GM18517 (cell line): ENCODE data around the gene CAMK4.

Experiments used
- ATAC-seq: cut with Tn5 transposase; IDR thresholded peaks from one replicate; pipeline ENCODE4 v1.9.1; 2021; ENCODE audit warnings: mild to moderate bottlenecking, moderate library complexity; ENCODE audit not compliant: unreplicated experiment

The CAMK4 gene

DNA sequence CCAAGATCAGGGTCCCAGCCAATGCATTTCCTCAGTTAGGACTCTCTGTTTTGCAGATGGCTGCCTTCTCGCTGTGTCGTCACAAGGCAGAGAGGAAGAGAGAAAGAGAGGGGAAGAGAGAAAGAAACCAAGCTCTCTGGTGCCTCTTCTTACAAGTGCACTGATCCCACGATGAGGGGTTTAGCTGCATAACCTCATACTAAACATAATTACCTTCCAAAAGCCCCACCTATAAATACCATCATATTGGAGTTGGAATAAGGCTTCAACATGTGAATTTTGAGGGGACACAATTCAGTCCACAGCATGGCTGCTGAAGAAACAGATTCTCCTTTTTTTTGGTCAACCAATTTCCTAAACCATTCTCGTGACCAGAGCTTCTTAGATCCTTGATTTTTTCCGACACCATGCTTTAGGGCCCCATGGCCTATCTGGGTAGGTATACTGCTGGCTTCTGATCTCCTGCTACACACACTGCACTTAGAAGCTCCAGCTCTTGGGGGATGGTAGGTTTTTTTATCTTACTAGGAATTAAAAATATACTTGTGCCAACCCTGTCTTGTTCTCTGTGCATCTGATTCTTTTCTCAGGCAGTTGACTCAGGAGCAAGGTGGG lies 5.1 kb downstream of the CAMK4 start:
- no peak for ATAC-seq

DNA sequence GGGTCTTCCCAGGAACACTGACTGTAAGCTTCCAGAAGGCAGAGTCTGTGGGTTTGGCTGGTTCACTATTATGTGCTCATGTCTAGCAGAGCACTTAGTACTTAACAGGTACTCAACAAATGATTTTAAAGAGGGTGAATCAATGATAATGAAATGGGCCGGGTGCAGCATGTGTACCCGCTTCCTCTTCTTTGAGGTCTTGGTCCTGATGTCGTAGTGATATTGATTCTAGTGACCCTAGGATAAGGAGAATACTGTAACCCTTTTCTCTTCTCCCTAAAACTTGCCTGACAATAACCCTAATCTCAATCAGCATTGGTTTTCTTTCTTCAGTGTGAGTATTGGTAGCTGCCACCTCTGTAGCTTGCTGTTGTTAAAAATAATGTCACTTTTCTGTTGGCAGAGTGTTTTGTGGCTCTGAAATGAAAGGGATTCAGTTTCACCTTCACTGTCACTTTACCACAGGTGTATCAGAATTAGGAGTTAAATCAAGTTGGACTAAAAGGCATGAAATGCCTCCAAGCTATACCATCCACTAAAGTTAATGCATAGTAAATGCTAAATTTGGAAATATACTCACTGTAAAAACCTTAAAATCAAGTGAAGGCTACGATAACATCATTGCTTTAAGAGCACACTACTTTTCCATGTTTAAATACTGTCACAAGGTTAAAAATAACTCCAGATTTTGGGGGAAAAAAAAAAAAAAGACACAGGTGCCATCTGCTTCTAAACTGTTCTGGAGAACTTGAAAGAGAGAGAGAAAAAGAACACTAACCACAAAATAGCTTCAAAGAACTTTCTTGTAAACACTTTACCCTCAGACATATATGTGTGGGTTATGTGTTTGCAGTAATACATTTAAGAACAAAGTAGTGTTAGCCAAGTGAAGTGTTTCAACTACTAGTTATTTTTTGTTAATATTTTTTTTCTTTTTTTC lies 6.0 kb downstream of the CAMK4 start:
- ATAC-seq = peak; percentile 44

DNA sequence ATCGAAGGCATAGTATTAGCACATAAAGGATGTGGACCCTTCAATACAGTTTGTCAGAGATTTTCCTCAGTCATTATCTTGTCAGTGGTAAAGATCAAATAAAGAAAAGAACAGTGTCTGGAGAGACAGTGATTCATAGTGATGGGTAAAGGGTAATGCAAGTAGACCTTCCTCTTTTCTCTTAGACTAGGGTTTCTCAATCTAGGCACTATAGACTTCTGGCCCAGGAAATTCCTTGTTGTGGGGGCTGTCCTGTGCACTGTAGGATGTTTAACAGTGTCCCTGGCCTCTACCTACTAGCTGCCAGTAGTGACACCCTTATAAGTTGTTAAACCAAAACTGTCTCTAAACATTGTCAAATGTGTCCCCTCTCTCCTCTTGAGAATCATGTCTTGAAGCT lies 6.9 kb downstream of the CAMK4 start:
- no peak for ATAC-seq

DNA sequence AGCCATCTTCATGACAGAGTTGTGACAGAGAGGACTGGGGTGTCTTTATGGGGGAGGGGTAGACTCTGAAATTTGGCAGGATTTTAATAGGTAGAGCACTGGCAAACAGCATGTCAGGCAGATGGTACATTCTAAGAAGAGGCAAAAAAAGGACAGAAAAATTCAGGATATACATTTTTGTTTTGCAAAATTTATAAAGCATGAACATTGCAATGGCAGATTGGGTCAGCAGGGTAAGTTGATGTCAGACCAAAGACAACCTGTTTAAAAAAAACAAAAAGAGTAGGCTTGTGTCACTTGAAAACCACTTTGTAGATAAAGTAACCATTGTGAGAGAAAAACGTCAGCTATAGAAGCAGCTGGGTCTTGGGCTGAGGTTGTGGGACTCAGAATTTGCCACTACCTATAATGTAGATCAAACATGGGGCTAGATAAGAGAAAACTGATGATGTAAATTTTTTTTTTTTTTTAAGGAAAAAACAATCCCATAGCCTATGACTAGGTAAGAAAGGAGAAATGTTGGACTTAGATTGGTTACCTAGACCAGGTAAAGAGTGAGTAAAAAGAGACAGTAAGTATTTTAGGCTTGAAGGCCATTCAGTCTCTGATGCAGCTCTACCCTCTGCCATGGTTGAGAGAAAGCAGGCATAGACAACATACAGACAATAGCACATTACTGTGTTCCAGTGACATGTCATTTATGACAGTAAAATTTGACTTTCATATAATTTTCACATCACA lies 8.3 kb downstream of the CAMK4 start:
- ATAC-seq = no peak

DNA sequence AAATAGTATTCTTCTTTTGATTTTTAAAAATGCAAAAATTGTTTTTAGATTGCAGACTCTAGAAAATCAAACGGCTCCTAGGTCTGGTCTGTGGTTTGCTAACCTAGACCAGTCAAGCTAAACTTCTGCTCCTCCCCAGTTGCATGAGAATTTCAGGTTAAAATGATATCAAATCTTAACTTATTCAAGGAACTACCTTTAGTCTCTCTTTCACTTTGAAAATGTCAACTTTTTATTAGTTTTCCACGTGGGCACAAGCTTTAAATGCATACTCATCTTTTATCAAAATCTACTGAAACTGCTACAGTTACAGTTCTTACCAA lies 8.8 kb downstream of the CAMK4 start:
- no peak for ATAC-seq

DNA sequence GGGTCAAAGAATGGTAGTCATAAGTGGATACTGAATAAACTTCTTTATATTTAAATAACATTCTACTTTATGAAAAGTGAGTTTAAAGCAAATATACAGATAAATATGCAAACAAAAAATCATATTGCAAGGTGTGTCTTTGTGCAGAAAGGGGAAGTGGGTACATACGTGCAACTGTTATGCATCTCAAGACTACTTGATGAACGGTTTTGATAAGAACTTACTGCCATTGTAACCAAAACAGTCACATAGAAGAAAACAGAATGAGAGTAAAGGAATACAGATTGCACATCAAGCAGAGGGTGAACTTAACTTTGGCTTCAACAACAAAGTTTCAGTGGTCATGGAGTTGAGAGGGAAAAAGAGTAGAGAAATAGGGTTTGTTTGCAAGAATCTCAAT lies 9.9 kb downstream of the CAMK4 start:
- ATAC-seq = no peak

DNA sequence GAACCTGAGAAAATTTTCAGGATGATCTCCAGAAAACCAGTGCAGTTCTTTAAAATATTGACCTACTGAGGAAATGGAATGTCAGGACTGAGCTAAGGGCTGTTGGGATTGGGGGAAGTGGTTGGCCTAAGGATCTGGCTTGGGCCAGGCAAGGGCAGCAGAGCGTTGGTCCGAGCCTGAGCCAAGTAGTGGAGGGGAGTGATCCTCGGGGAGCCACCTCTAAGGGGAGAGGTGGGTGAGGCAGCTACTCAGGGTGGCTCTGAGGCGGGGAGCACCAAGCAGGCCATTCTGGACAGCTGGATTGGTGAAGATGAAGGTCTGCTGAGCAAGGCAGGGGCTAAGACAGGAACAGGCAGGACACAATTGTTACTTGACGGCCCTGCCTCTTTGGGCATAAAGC lies 11.5 kb downstream of the CAMK4 start:
- ATAC-seq = no peak

DNA sequence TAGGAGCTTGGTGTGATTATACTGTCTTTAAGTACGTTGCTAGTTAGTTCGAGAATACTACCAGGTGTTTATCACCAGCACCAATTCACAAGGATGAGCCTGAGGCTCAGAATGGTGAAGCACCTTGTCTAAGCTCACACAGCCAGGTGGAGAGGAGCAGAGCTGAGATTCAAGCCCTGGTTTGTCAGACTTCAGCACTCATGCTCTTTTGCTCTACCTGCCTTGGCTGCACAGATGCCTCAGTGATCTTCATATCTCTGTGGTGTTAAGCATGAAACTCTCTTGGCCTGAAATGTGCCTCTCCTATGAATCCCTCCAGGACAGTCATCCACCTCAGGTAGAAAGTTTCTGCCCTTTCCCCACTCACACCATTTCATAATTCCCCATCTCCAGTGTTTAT lies 12.2 kb downstream of the CAMK4 start:
- ATAC-seq = no peak

DNA sequence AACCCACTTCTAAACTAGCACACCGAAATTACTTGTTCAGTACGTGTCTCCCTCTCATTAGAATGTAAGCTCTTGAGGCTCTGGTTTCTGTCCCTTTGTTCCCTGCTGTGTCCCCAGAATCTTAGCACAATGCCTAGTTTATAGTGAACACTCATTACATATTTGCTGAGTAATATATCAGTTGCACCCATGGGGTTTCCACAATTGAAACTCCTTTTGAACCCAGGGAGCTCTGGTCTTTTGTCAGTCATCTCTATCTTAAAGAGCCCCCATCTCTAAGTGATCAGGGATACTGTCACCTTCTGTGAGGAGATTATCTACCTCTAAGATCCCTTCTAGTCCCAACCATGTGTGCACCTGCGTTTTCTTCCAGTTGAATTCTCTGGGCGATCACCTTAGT lies 12.8 kb downstream of the CAMK4 start:
- ATAC-seq = no peak

DNA sequence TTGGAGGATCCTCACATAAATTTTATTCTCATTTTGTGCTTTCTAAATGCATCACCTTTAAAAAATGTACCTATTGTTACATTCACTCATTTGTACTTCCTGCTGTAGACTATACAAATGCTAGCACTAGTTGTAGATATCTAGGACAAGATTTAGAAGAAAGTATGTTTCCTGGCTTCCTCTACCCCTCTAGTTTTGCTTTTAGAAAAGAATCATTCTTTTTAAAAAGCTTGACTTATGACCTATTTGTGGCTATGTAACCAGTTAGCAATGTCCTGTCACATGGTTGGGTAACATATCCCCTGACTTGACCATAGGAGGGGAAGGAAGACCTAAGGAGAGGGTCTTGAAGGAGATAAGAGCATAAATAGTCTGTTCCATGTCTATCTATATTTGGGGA lies 13.3 kb downstream of the CAMK4 start:
- ATAC-seq = no peak

DNA sequence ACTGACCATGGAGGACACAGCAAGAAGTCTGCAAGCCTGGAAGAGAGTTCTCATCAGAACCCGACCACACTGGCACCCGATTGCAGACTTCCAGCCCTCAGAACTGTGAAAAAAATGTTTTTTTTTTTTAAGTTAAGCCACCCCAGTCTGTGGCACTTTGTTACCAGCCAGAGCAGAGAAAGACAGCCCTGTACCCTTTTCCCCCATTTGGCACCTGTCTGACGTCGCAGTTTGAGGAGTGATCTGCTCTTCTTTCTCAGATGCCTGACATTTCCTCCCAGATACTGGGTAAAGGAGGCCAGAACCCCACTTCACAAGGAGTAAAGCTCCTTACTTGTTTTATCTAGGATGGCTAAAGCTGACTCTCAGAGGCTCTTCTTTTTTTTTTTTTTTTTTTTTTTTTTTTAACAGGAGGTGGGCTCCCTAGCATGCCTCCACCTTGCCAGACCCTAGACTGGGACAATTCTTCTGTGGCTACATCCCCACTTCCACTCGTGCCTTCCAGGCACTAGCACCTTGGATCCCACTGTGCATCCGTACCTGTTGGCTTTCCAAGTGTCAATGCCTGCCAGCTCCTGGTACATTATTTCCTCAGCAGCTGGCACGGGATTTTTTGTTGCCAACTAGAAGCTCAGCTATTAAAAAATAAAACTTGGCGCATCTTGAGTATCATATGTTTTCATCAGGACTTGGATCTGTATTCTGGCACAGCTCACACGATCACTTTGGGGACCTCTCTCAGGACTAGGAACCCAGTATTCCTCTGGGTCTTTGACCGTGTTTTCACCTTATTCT lies 14.4 kb downstream of the CAMK4 start:
- no peak for ATAC-seq

DNA sequence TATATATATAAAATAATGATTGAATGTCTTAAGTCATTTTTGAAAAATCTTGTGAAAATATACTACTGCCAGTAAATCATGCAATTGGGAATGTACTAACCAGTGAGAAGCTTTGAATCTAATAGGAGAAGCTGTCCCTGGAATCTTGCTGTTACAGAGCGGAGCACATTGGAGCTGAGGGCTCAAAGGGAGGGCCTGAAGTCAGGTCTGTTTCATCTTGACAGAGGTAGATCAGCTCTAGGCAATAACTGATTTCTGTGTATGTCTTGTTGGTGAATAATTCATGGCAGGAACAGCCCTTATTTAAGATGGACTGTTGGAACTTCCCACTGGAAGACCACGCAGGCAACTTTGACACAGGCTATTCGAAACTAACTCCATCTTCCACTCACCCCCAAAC lies 17.5 kb downstream of the CAMK4 start:
- ATAC-seq = no peak

DNA sequence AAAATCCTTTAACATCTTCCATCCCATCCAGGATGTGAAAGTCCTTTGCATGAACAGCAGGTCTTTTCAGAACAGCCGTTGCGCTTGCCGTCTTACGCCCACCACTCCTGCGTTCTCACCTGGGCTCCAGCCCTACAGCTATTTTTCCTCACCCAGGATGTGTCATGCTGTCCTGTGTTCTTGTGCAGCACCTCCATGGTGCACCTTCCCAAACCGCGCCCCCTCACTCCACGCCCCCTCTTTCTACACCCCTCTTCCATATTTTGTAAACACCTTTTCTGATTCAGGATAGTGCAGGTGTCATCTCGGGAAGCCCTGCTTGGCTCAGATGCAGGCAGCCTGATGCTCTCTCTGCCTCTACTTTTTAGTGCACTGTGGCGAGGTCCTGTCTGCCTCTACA lies 18.4 kb downstream of the CAMK4 start:
- no peak for ATAC-seq

DNA sequence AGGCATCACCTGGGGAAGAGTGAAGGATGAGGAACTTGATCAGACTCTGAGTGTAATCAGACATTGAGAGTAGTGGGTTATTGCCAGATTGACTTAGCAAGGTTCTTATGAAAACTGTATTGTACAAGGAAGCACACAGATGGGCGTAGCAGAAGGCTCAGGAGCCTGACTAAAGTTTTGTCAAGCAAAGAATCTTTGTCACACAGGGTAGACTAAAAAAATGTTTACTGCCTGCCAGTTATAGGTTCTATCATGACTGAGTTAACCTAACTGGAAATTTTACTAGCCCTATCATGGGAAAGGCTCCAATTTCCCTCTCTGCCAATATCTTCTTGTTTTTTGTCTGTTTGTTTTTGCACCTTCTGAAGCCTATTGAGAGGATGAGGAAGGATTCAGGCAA lies 19.1 kb downstream of the CAMK4 start:
- no peak for ATAC-seq

DNA sequence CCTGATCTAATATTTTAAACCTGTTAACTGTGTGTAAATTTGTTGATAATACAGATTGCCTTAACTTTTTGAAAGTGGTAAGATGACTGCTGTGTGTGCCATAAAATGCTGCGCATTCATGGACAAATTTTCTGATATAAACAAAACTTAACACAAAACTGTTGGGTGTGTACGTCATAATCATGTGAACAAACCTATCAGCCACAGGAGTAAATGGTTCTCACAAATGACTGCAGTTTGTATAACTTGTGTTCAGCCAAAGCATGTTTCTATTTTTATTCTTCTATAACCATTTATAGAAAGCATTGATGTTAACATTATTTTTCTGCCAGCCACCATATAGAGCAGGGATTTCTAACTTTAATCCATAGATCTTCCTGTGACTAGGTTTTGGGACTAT lies 21.5 kb downstream of the CAMK4 start:
- ATAC-seq = no peak

DNA sequence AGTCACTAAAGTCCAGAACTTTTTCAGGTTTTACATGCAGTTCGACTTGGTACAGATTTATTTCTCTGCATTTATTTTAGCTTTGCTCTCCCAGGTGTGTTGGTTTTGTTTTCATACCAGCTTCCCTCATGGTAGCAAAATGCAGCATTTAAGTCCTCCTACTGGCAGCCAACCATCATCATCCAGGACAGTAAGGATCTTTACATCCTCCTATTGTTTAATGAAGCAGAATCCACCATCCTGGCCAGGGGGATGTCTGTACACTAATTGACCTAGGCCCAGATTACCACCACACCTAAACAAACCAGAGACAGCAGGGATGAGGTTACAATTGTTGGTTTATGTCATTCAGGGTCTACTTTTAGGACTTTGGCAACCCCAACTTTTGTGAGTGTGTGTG lies 22.3 kb downstream of the CAMK4 start:
- no peak for ATAC-seq

DNA sequence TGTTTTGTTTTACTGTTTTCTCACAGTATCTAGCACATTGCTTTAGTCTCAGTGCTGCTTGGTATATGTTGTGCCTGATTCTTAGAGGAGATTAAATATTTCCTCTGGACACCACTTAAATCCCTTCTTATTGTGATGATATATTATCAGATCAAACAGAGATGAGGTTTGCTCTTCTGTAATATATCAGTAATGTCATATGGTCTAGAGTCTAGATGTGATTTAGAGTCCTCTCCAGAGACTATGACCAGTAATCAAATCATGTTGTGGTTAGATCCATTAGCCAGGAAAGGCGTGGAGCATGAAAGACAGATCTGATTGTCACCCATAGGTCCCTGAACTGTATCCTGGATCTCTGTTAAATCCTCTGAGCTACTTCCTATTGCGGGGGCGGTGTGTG lies 24.4 kb downstream of the CAMK4 start:
- ATAC-seq = no peak

DNA sequence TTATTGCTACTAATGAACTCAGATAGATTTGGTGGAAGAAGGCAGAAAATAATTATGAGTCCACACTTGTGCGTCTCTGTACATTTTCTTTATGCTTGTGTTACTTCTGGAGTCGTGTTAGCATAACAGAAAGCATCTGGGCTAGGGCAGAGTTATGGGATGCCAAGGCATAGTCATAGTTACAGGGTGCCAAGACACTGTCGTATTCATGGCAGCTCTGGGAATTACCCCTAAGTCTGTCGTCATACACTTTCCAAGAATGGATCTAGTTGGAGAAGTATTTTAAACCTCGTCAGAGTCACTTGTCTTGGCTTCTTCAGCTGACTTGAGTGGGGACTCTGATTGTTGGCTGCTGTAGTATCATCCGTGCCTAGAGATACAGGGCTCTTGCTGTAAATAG lies 27.7 kb downstream of the CAMK4 start:
- no peak for ATAC-seq

DNA sequence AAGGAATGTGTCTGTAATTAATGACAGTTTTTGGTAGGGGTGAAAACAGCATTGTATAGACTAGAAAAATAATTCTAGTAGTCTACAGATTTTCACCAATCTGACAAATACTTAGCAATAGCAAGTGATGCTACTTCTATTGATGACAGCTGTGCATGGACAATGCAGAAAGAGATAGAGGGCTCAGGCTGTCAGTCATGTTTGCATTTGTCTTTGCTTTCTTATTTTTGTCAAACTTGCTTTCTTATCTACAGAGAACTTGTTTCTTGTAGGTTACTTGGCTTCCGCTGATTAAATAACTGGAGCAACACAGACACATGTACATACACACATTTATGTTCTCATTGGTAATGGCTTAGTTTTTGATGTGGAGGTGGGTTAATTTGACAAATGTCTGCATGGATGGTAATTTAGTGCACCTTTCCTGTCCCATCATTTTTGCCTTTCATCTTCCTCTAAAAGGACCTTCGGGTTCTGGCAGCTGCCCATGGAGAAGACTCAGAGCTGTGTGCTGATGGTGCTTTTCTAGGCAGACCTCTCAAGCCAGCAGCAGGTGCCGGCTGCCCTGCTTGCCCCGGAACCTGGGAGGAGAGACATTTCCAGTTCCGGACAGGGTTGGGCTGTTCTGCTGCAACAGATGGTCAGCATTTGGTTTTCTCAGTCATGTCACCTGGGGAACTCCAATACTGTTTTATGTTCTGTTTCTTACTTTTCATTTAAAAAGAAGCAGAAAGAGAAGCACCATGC lies 28.8 kb downstream of the CAMK4 start:
- ATAC-seq = peak; percentile 67

DNA sequence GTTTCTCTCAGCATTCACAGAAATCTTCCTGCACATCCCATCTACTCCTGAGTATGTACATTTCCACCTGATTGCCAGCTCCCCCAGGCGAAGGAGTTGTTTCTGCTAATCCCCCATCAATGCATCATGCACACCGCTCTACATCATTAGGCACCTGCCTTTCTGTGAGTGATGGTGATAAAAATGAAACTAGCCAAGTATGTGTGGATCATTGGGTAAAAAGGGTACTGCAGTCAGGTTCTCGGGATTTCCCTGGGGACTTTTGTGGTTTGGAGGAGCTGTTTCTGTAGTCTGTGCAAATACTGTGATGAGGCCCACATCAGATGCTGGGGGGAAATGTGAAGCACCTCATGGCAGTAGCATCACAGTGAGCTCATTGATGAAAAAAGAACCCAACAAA lies 30.4 kb downstream of the CAMK4 start:
- ATAC-seq = peak; percentile 78

DNA sequence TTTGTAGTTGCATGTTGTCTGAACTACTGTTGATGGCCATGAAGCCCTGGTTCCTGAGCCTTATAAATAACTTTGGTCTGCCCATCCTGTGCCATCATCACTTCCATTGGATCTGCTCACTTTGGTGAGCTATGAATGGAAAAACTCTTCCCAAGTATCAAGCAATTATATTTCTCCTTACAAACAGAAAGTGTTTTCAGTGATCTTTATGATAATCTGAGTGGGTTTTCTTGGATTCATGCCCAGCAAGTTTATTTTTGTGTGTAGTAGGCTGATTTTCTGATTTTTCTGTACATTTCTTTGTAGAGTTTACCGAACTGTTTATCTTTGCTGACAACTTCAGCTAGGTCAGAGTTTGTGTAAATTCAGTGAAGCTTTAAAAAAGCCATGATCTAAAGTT lies 31.0 kb downstream of the CAMK4 start:
- peak; percentile 9 for ATAC-seq
